Mesothelial cell of epicardium (in vitro differentiated cells): ENCODE measurements around the gene PRLH. TPM values are rescaled to one million over a fixed set of nuclear protein-coding genes. Genes with fewer than 3 reads are reported as not detected.

Experiments
- DNase-seq, 2 experiments: peaks; one replicate each; pipeline ENCODE4 v3.0.0; 2021; ENCODE audit warnings: low spot score in 2 of 2; ENCODE audit not compliant: unreplicated experiment in 2 of 2
- H3K27ac Mint-ChIP-seq: 2 replicates; pipeline ENCODE4 v1.8.0; 2021; ENCODE audit warnings: mixed read lengths
- H3K27me3 Mint-ChIP-seq: 2 replicates; pipeline ENCODE4 v1.8.0; 2021; ENCODE audit warnings: low read depth, mixed read lengths
- H3K36me3 Mint-ChIP-seq: 2 replicates; pipeline ENCODE4 v1.8.0; 2021; ENCODE audit warnings: mixed read lengths
- H3K4me1 Mint-ChIP-seq: 2 replicates; pipeline ENCODE4 v1.8.0; 2021; ENCODE audit warnings: mixed read lengths
- H3K4me3 Mint-ChIP-seq: 2 replicates; pipeline ENCODE4 v1.8.0; 2021; ENCODE audit warnings: mild to moderate bottlenecking, moderate library complexity, mixed read lengths
- H3K9me3 Mint-ChIP-seq: 2 replicates; pipeline ENCODE4 v1.8.0; 2021; ENCODE audit warnings: mixed read lengths
- CTCF ChIP-seq: fragments of 200-600 bp; sonication (generic); IDR thresholded peaks from one replicate; pipeline ENCODE4 v1.5.0; 2021; ENCODE audit warnings: antibody characterized with exemption; ENCODE audit not compliant: unreplicated experiment
- total RNA-seq: library from RNA; stranded (reverse); gene quantifications from 3 replicates; pipeline ENCODE4 v1.2.1, GENCODE V29; 2021

PRLH gene
- total RNA-seq, 1 donor from 2014 or later = not detected

GRCh38 chr2:237599465-237600110 lies 33.2 kb downstream of the PRLH start:
- H3K27ac Mint-ChIP-seq = no peak overlapping the region

GRCh38 chr2:237600205-237600846 lies 34.0 kb downstream of the PRLH start:
- Mint-ChIP-seq H3K9me3 (no peaks in the 10 kb centered on the region), H3K4me1 (peaks cover 36% of the 10 kb centered on the region), H3K36me3 (no peaks in the 10 kb centered on the region), H3K27ac (no peak overlapping the region), H3K4me3 (no peak overlapping the region), H3K27me3 (peaks cover 22% of the 10 kb centered on the region)
- no peak for DNase-seq
- TF ChIP-seq CTCF = no peak

More at GRCh38 chr2:237599465-237600110, 33.2 kb downstream of the PRLH start:
- Mint-ChIP-seq H3K27me3 (peaks cover 25% of the 10 kb centered on the region), H3K4me1 (peaks cover 43% of the 10 kb centered on the region), H3K9me3 (no peaks in the 10 kb centered on the region), H3K4me3 (no peak overlapping the region), H3K36me3 (no peaks in the 10 kb centered on the region)
- no peak for TF ChIP-seq CTCF
- no peak for DNase-seq

- Mint-ChIP-seq H3K4me3 (no peak overlapping the region), H3K9me3 (no peaks in the 10 kb centered on the region), H3K27me3 (peaks cover 21% of the 10 kb centered on the region), H3K4me1 (peaks cover 35% of the 10 kb centered on the region), H3K27ac (no peak overlapping the region), H3K36me3 (no peaks in the 10 kb centered on the region)
- no peak for TF ChIP-seq CTCF
- no peak for DNase-seq
These were observed 35.2 kb downstream of the PRLH start for GRCh38 chr2:237601453-237602116.

- Mint-ChIP-seq H3K4me3 (no peak overlapping the region), H3K27ac (no peak overlapping the region), H3K27me3 (peaks cover 20% of the 10 kb centered on the region), H3K4me1 (peaks cover 35% of the 10 kb centered on the region), H3K36me3 (no peaks in the 10 kb centered on the region), H3K9me3 (peaks cover 5% of the 10 kb centered on the region)
- DNase-seq = no peak
- TF ChIP-seq CTCF = no peak
These were observed 36.0 kb downstream of the PRLH start for GRCh38 chr2:237602409-237602808.

- H3K36me3 Mint-ChIP-seq = no peaks in the 10 kb centered on the region
- H3K4me1 Mint-ChIP-seq = peaks cover 35% of the 10 kb centered on the region
- no peak overlapping the region for H3K4me3 Mint-ChIP-seq
- peaks cover 17% of the 10 kb centered on the region for H3K27me3 Mint-ChIP-seq
- H3K9me3 Mint-ChIP-seq = peaks cover 7% of the 10 kb centered on the region
- no peak for TF ChIP-seq CTCF
- no peak for DNase-seq
- H3K27ac Mint-ChIP-seq = no peak overlapping the region
These were observed 36.8 kb downstream of the PRLH start for GRCh38 chr2:237603049-237603717.
